HG03442 (cell line): Measurements from ENCODE around the gene ARHGAP4.
A peak's percentile ranks its signal among the peaks of the same experiment; 100 is the strongest.

Experiments
- ATAC-seq: cut with Tn5 transposase; IDR thresholded peaks from one replicate; pipeline ENCODE4 v1.9.1; 2021; ENCODE audit warnings: mild to moderate bottlenecking, moderate library complexity; ENCODE audit not compliant: unreplicated experiment

The ARHGAP4 gene

DNA sequence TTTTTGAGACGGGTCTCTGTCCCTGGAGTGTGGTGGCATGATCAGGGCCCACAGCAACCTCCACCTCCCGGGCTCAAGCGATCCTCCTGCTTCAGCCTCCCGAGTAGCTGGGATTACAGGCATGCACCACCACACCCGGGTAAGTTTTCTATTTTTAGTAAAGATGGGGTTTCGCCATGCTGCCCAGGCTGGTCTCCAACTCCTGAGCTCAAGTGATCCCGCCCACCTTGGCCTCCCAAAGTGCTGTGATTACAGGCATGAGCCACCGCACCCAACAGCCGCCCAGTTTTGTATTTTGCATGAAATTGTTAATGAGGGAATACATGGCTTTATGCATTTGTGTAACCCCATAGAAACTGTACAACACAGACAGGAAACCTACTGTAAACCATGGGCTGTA is 2.8 kb upstream of the ARHGAP4 start:
- no peak for ATAC-seq

DNA sequence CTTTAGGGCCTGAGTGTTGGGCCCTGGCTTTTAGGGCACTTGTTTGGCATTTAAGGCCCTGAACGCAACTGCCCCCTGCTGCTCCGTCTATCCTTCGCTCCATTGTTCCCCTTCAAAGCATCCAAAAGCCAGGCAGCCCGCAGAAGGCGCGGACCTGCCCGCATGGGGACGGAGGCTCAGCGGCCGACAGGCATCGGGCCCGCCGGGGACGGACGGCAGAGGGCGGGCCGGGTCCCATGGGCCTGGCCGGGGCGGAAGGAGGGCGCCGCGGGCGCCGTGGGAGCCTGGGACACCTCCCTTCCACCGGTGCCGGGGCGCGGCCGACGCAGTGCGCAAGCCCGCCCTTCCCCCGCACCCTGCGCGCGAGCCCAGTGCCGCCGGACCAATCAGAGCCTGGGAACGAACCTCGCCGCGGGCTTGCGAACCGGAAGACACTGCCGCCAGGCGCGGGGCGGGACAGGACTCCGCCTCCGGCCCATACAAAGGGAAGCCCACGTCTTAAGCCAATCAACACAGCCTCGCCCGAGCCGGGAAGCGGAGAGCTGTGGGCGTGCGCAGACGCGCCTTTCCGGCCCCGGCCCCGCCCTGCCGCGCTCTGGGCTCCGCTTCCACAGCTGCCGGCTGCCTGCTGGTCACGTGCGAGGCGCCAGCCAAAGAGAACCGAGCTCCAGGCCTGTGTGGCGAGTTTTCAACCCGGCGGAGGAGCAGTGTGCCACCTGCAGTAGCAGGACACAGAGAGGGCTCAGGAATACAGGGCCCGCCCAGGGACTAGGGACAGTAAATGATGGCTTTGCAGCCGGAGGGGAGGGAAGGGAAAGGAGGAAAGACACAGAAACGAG is 2.1 kb upstream of the ARHGAP4 start:
- ATAC-seq = peak; percentile 69

DNA sequence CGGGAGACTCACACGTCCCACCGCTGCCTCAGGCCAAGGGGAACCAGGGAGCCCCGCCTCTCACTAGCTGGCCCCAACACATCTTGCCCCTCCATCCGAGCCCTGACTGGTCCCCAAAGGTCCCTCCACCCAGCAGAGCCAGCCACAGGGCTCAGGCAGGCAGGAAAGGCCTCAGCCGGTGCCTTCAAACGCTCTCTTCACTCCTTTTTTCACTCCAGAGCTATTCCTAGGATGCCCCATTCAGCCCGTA is 1.5 kb upstream of the ARHGAP4 start:
- ATAC-seq = no peak

DNA sequence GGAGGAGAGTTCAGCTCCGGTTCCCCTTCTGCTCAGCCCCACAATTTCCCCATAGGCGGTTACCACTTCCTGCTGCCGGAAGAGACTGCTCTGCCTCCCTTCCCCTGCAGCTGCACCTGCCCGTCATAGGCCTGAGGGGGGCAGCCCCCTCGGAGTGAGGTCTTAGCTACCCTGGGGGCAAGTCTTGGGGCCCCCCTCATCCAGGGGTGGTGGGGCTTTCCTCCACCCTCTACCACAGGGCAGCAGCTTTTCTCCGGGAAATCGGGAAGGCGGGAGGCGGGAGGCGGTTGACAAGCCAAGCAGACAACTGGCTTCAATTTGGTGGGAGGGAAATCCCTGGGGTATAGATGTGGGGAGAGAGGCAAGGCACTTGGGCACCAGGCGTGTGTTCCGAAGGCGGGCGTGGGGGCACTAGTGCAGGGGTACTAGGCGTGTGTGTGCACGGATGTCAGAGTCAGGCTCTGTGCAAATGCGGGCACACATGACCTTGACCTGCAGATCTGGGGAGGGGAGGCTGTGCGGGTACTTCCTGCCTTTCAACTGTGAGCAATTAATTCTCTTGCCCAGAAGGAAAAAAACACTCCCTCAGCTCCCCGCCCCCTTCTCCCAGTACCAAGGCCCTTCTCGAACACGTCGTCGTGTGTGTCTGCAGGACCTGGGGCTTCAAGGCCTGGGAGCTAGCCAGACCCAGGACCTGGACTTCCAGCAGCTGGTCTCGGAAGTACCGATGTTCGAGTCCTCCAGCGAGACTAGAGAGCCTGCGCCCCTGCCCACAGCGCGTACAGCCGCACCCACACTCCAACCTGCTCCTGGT is 1.0 kb upstream of the ARHGAP4 start:
- no peak for ATAC-seq

DNA sequence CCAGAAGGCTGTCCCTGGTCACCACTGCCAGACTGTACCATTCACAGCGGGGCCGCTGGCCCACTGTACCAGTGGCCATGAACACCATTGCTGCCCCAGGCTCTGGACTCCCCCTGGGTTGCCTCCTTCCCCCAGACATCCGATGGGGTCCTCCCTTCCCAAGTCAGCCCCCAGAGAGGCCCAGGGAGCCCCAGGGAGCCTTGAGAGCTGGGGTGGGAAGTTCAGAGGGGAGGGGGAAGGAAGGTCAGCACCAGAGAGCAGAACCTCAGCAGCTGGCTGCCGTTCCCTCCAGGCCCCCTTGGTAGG is 441 bp upstream of the ARHGAP4 start:
- ATAC-seq = no peak

DNA sequence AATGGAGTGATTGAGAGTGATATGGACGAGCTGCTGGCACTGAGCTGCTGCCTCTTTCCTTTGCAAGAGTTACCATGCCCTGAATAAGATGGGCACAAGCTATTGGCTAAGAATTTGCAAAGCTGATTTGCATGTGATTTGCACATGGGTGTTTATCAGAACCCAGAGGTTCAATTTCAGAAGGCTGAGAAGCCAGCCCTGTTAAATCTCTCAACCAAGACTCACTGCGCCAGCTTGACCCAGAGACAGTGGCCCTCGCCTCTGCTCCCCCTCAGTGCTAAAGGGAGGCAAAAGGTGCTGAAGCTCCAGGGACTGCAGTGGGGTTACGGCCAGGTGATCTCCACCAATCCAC is 701 bp downstream of the ARHGAP4 start:
- ATAC-seq = no peak

DNA sequence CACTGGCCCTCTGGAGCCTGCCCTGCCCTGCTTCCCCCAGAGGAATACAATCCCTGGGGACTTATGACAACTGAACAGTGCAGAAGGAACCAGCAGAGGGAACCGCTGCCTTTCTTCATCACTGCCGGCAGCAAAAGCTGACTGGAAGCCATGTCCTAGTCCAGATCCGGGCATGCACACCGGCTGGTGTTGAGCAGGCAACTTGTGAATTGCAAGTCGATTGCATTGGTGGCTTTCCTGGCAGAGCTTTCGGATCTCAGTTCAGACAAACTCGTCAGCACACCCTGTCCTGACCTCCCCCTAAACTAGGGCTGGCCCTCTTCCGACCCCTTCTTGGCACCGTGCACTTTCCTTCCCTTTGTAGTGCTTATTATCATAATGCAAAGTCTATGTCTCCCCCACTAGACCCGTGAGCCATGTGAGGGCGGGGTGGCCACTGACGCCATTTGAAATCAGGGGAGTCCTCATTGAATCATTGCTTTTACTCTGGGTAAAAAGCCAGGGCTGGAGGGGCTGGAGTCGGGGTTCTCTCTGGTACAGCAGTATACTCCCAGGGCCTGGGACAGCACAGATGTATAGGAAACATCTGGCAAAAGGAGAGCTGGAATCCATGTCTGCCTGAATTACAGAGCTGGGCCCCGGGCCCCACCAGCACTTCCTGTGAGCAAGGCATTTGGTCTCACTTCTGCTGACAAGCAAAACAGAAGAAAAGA is 1.8 kb downstream of the ARHGAP4 start:
- ATAC-seq = no peak

DNA sequence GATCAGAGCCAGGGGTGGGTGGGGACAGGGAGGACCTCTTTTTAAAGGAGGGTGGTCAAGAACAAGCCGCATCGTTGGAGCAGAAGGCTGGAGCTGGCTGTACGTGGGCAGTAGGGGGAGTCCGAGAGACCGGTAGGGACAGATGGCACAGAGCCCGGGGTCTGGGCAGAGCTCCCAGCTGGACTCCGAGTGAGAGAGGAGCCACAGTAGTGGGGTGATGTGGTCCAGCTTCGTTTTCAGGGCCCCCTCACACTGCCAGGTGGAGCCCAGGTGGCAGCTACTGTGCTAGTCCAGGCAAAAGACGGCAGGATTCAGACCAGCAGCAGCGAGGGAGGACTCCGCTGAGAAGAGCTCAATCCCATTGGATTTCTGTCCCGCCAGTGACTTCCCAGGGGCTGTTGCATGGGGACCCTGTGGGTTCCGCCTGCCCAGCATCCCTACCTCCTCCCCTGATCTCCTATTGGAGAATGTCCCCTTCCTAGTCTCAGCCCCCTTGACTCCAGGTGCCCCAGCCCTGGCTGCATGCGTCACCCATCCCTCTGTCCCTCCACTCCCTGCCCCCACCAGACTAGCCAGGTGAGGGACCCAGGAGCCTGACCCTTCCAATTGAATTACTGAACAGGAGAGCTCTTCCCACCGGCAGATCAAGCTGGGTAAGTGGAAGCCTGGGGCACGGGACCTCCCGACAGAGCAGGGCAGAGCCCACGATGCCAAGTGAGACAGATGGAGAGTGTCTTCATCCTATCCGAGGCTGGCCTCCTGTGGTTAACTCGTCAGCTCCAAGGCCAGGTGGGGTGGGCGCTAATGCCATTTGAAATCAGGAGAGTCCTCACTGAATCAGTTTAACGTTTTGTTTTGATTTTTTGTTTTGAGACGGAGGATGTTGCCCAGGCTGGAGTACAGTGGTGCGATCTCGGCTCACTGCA is 2.9 kb downstream of the ARHGAP4 start:
- ATAC-seq = no peak

DNA sequence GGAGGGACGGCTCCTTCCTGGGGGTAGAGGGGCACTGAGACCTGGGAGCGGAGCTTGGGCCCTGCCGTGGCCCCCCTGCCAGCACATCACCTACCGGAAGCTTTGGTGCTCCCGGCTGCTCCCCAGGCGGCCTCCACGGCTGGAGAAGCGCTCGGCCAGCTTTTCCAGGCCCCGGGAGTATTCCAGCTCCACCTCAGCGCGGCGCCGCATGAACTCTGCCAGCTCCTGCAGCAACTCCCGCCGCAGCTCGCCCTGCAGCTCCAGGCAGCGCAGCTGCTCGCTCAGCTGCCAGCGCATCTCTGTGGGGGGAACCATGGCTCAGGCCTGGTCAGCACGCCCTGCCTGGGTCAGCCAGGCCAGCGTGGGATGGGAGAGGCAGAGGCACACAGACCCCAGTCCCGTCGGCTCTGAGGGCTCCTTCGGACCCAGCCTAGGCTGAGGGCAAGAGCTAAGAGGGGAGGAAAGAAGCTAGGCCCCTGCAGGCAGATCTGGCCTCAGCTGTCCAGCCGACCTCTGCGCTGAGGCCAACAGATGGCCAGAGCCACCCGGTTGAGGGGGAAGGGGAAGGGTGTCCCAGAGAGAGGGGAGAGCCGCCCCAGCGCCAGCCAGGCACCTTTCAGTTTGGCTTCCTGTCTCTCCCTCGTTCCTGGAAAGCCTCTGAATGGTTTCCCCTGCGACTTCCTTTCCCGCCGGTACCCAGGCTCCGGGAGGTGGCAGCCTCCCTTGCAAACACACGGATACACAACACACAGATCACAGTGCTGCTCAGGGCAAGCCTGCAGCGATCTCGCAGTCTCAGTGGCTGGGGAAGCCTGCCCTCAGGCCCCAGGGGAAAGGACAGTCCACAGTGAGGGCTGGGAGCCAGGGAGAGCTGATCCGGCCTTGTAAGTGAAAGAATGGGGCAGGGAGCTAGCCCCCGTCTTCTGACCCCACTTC is 4.3 kb downstream of the ARHGAP4 start:
- ATAC-seq = no peak

DNA sequence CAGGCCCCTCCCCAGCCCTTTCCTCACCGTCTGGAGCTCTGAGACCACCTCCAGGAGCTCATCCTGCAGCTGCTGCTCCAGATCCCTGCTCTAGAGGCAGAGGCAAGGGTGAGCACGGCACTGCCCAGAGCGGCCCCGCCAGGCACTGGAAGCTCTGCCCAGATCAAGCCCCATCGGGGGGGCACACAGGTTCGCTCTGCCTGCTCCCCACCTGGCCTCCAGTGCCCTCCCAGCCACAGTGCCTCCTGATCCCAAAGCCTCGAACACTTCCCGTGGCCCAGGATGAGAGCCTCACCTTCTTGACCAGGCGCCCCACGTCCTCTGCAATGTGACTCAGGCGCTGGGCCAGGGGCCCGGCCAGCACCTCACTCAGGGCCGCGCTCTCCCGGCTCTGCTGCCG is 5.0 kb downstream of the ARHGAP4 start:
- ATAC-seq = no peak

DNA sequence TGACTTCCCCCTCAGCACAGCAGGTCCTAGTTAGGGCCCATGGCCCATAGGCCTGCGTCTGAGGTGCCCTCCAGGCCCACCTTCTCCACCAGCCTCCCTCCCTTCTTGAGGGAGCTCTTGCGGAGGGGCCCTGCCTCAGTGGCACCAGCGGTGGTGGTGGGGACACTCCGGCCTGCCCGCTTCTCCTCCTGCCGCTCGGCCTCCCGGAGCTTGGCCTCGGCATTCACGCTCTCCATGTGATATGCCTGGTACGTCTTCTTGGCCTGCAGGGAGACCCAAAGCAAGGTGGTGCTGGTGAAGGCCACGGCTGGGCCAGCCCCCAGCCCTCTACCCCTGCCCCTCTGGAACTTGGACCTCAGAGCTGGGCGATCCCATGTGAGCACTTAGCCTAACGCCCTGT is 5.5 kb downstream of the ARHGAP4 start:
- no peak for ATAC-seq

DNA sequence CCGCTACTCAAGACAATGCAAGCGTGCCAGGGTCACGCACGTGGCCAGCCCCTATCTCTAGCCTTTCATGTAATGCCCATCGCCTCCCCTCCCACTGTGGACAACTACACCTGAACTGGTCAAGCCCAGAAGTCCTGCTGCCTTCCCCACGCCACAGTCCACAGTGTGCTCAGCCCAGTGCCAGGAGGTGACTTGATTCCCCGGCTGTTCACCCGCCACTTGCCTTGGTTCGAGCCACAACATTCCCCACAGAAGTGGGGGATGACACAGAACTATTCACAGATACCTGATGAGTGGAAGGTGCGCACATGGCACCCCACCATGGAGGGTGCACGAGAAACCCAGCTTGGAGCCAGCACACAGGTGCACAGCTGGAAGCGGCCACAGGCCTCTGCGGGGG is 6.8 kb downstream of the ARHGAP4 start:
- ATAC-seq = no peak

DNA sequence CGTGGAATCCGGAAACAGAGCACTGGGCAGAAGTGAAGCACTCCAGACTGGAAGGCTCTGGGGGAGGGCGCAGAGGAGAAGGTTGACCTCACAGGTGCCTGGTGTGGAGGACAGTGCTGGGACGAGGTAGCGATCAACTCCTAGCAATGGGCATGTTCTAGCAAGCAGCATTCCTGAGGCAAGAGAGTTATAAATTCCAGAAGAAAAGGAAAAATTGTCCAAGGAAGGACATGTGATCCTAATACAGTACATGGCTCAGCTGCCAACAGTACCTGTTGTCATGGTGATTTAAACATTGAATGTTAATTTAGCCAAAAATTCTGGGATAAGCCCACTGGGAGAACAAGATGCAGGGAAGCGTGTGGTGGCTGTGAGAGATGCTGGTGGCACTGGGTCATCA is 8.2 kb downstream of the ARHGAP4 start:
- no peak for ATAC-seq

DNA sequence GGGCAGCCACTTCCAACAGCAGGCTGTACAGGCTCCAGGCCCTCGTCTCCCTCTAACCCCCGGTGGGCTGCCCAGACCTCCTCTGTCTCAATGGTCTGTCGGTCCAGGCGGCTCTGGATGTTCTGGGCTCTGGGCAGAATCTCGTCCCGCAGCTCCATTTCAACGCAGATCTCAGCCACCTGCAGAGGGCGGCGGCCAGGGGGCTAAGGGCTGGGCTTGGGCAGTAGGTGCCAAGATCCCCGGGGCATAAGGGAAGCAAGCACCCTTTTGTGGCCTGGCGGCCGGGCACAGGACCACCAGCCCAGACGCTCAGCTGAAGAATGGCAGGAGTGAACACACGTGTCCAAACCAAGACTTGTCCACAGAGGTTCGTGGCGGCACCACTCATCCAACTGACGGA is 12.4 kb downstream of the ARHGAP4 start:
- no peak for ATAC-seq

DNA sequence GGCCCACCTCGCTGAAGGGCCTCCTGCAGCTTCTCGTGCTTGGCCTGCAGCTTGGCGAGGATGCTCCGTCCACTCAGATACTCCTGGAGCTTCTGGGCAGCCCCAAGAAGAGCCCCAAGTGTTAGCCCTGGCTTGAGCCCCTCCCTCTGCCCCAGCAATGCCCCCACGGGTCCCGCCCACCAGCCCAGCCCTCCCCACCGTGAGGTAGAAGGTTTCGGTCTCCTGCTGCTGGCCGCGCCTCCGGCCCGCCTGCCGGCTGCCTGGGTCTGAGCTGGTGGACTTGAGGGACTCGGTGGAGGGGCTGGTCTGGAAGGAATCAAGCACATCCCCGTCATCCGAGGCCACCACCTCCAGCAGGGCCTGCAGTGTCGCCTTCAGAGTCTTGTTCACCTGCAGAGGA is 12.9 kb downstream of the ARHGAP4 start:
- no peak for ATAC-seq

DNA sequence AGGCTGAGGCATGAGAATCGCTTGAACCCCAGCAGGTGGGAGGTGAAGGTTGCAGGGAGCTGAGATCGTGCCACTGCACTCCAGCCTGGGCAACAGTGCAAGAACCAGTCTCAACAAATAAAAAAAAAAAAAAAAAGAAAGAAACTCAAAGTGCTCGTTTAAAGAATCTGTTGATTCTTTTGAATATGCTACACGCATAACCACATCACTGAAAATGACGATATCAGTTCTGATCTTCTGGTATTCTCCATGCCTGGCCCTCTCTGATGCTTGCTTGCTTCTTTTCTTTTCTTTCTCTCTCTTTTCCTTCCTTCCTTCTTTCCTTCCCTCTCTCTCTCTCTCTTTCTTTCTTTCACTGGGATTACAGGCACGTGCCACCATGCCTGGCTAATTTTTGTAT is 14.3 kb downstream of the ARHGAP4 start:
- no peak for ATAC-seq

DNA sequence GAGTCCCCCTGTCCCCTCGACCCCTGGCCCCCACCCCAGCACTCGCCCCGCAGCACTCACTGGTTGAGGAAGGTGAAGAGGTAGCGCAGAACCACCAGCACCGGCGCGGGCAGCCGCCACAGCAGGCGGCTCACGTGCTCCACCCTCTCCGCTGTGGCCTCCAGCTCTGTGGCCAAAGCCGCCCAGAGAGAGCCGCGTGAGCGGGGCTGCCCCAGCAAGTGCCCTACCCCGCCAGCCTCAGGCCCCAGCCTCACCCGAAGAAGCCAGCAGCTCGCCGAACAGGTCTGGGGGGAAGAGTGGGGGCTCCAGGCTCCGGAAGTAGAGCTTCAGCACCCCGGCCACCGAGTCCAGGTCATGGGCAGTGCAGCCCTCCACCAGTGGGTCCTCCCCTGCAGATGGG is 15.6 kb downstream of the ARHGAP4 start:
- no peak for ATAC-seq

DNA sequence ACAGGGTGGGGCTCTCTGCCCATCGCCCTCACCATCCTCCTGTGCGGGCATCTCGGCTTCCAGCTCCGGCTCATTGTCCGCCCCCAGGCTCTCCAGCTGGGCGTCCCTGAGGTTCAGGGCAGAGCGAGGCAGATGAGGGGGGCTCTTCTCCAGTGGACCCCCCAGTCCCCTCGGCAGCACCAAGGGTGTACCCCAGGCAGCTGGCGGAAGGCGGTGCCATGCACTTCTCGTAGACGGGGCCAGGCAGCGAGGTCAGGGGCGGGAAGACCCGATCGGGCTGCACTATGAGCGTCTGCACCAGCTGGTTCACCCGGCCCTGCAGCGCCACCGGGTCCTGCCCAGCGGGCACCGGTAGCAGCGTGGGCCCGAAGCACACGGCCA is 16.1 kb downstream of the ARHGAP4 start:
- ATAC-seq = no peak

DNA sequence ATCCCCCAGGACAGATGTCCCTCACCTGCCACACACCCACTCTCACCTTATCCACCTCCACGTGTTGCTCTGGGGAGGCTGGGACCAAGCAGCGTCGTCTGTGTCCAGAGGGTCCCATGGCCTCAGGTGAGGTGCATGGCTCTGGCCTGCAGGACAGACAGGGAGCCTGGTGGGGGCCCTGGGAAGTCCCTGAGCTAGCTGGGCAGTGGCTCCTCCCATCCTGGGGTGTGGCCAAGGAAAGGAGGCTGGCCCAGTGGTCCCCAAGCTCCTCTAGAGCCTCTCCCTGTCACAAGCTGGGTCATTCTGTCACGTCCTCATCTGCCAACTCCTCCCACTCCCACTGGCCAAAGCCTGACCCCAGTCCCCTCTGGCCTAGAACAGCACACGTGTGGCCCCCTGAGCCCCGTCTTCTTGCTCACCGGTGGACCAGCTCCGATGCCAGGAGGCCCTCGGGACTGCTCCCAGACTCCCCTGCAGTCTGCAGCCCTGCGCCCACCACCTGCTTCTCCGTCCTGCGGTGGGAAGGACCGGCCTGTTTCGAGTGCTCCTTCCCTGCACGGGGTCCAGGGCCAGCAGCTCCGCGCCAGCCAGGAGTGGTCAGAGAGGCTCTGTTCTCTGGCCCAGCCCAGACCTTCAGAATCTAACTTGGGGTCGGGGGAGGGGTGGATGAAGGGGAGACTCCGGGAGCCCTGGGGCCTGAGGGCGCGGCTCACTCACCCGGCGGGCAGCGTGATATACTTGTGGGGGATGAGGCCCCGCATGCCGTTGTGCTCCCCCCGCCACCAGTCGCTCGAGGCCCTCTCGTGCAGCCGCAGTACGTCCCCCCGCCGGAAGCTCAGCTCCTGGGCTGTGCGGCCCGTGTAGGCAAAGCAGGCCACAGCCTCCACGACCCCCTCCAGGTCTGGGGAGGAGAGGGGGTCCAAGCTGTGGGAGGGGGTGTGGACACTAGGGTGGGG is 16.8 kb downstream of the ARHGAP4 start:
- ATAC-seq = no peak
